HG02884 (cell line): ENCODE measurements around the gene TUBGCP6.

ENCODE experiments used
- ATAC-seq: cut with Tn5 transposase; IDR thresholded peaks from one replicate; pipeline ENCODE4 v1.9.1; 2021; ENCODE audit warnings: mild to moderate bottlenecking, moderate library complexity; ENCODE audit not compliant: unreplicated experiment

Gene TUBGCP6

GRCh38 chr22:50244420-50245213 is at the start of gene TUBGCP6:
Gene TUBGCP6 (minus strand): TSS chr22:50245023. CDS start chr22:50244459, 564 bp downstream.
- ATAC-seq, result peak; percentile 66

GRCh38 chr22:50294319-50294656 is 49.5 kb upstream of the TUBGCP6 start:
- no peak for ATAC-seq

GRCh38 chr22:50293441-50294318 is 48.9 kb upstream of the TUBGCP6 start:
- no peak for ATAC-seq

- ATAC-seq, result no peak
Measured at GRCh38 chr22:50292643-50293440, 48.0 kb upstream of the TUBGCP6 start.

- no peak for ATAC-seq
Measured at GRCh38 chr22:50289942-50290630, 45.3 kb upstream of the TUBGCP6 start.

GRCh38 chr22:50289151-50289941 is 44.5 kb upstream of the TUBGCP6 start:
- no peak for ATAC-seq

- no peak for ATAC-seq
Measured at GRCh38 chr22:50287731-50288130, 42.9 kb upstream of the TUBGCP6 start.

- ATAC-seq, result no peak
Measured at GRCh38 chr22:50286701-50287318, 42.0 kb upstream of the TUBGCP6 start.

- ATAC-seq, result no peak
Measured at GRCh38 chr22:50286275-50286674, 41.5 kb upstream of the TUBGCP6 start.

- no peak for ATAC-seq
Measured at GRCh38 chr22:50285568-50286229, 40.9 kb upstream of the TUBGCP6 start.

GRCh38 chr22:50284479-50284878 is 39.7 kb upstream of the TUBGCP6 start:
- ATAC-seq, result no peak

- ATAC-seq, result no peak
Measured at GRCh38 chr22:50283821-50284220, 39.0 kb upstream of the TUBGCP6 start.

- ATAC-seq, result no peak
Measured at GRCh38 chr22:50282361-50283155, 37.7 kb upstream of the TUBGCP6 start.

- no peak for ATAC-seq
Measured at GRCh38 chr22:50281957-50282356, 37.1 kb upstream of the TUBGCP6 start.

GRCh38 chr22:50281384-50281760 is 36.5 kb upstream of the TUBGCP6 start:
- no peak for ATAC-seq

GRCh38 chr22:50280708-50281383 is 36.0 kb upstream of the TUBGCP6 start:
- no peak for ATAC-seq

- ATAC-seq, result no peak
Measured at GRCh38 chr22:50280022-50280707, 35.3 kb upstream of the TUBGCP6 start.
